Astrocyte (in vitro differentiated cells and primary cell): ENCODE results near the gene GAD2. TPM values are rescaled to one million over a fixed set of nuclear protein-coding genes. Genes with fewer than 3 reads are reported as not detected.

ENCODE experiments used
- DNase-seq: peaks from one replicate; pipeline ENCODE4 v3.0.0-alpha.2; 2010; ENCODE audit warnings: low read depth
- FAIRE-seq: peaks from 2 replicates; lab custom pipeline; 2011; peaks lifted over from hg19 to GRCh38; lab: Jason Lieb, UNC
- H2AFZ ChIP-seq: 2 replicates; pipeline ENCODE4 v1.6.0; 2012; ENCODE audit warnings: low read depth, low read length, inconsistent platforms
- H3K27ac ChIP-seq: 2 replicates; pipeline ENCODE4 v1.5.1; 2011; ENCODE audit warnings: low read depth, low read length, inconsistent platforms
- H3K27me3 ChIP-seq: 2 replicates; pipeline ENCODE4 v1.6.0; 2011; ENCODE audit warnings: low read length, inconsistent platforms; ENCODE audit not compliant: insufficient read depth
- H3K36me3 ChIP-seq: 2 replicates; pipeline ENCODE4 v1.5.1; 2011; ENCODE audit warnings: low read length, inconsistent platforms; ENCODE audit not compliant: insufficient read depth
- H3K4me1 ChIP-seq: 2 replicates; pipeline ENCODE4 v1.5.1; 2011; ENCODE audit warnings: low read length, inconsistent platforms; ENCODE audit not compliant: insufficient read depth
- H3K4me2 ChIP-seq: 2 replicates; pipeline ENCODE4 v1.6.0; 2012; ENCODE audit warnings: low read length, inconsistent platforms
- H3K4me3 ChIP-seq: 2 replicates; pipeline ENCODE4 v1.5.1; 2011; ENCODE audit warnings: low read depth, mild to moderate bottlenecking, low read length, inconsistent platforms; ENCODE audit not compliant: insufficient read depth
- H3K79me2 ChIP-seq: 2 replicates; pipeline ENCODE4 v1.6.0; 2012; ENCODE audit warnings: mild to moderate bottlenecking, low read length, inconsistent platforms; ENCODE audit not compliant: insufficient read depth
- H3K9ac ChIP-seq: 2 replicates; pipeline ENCODE4 v1.6.0; 2012; ENCODE audit warnings: mild to moderate bottlenecking, low read length, inconsistent platforms
- H3K9me3 ChIP-seq: 2 replicates; pipeline ENCODE4 v1.5.1; 2012; ENCODE audit warnings: low read depth, mild to moderate bottlenecking, low read length, inconsistent platforms; ENCODE audit not compliant: insufficient read depth
- H4K20me1 ChIP-seq: 2 replicates; pipeline ENCODE4 v1.6.0; 2012; ENCODE audit warnings: low read length, inconsistent platforms; ENCODE audit not compliant: insufficient read depth
- H3K27ac Mint-ChIP-seq: one replicate; pipeline ENCODE4 v1.8.0; 2021; ENCODE audit warnings: mild to moderate bottlenecking, mixed read lengths; ENCODE audit not compliant: unreplicated experiment
- H3K27me3 Mint-ChIP-seq: one replicate; pipeline ENCODE4 v1.8.0; 2021; ENCODE audit warnings: low read depth, mixed read lengths; ENCODE audit not compliant: unreplicated experiment
- H3K36me3 Mint-ChIP-seq: one replicate; pipeline ENCODE4 v1.8.0; 2021; ENCODE audit warnings: low read depth, mixed read lengths; ENCODE audit not compliant: unreplicated experiment
- H3K4me1 Mint-ChIP-seq: one replicate; pipeline ENCODE4 v1.8.0; 2021; ENCODE audit warnings: low read depth, mixed read lengths; ENCODE audit not compliant: unreplicated experiment
- H3K4me3 Mint-ChIP-seq: one replicate; pipeline ENCODE4 v1.8.0; 2021; ENCODE audit warnings: mild to moderate bottlenecking, moderate library complexity, mixed read lengths; ENCODE audit not compliant: unreplicated experiment
- H3K9me3 Mint-ChIP-seq: one replicate; pipeline ENCODE4 v1.8.0; 2021; ENCODE audit warnings: mild to moderate bottlenecking, mixed read lengths; ENCODE audit not compliant: unreplicated experiment
- CTCF ChIP-seq: IDR thresholded peaks from 2 replicates; pipeline ENCODE4 v1.5.1; 2011; ENCODE audit warnings: low read depth, mild to moderate bottlenecking, inconsistent platforms, low read length, moderate library complexity; ENCODE audit not compliant: insufficient read depth
- EZH2 ChIP-seq: IDR thresholded peaks from 2 replicates; pipeline ENCODE4 v1.6.1; 2012; ENCODE audit warnings: mild to moderate bottlenecking, low read length, inconsistent platforms; ENCODE audit not compliant: insufficient read depth
- total RNA-seq: library from RNA; stranded (reverse); gene quantifications from 2 replicates; pipeline ENCODE4 v1.2.1, GENCODE V29; 2021

GAD2 gene
- total RNA-seq, 1 donor from 2014 or later: not detected

GRCh38 chr10:26205223-26205622 is 11.4 kb upstream of the GAD2 start:
- TF ChIP-seq CTCF: no peak
- TF ChIP-seq EZH2: no peak
- no peak overlapping the region for H3K9ac ChIP-seq
- no peak overlapping the region for H2AFZ ChIP-seq
- H3K27me3 ChIP-seq: no peaks in the 10 kb centered on the region
- no peaks in the 10 kb centered on the region for H3K4me1 ChIP-seq
- H3K36me3 ChIP-seq: no peaks in the 10 kb centered on the region
- Mint-ChIP-seq H3K4me1 (no peaks in the 10 kb centered on the region), H3K9me3 (no peaks in the 10 kb centered on the region), H3K27ac (no peak overlapping the region), H3K36me3 (no peaks in the 10 kb centered on the region), H3K4me3 (no peak overlapping the region), H3K27me3 (peaks cover 9% of the 10 kb centered on the region)
- no peaks in the 10 kb centered on the region for H3K79me2 ChIP-seq
- no peaks in the 10 kb centered on the region for H3K9me3 ChIP-seq
- H3K4me2 ChIP-seq: no peak overlapping the region
- no peaks in the 10 kb centered on the region for H4K20me1 ChIP-seq
- DNase-seq (no peak), FAIRE-seq (no peak)
- no peak overlapping the region for H3K4me3 ChIP-seq
- no peak overlapping the region for H3K27ac ChIP-seq

GRCh38 chr10:26211781-26212444 is 4.7 kb upstream of the GAD2 start:
- no peak overlapping the region for H3K4me2 ChIP-seq
- FAIRE-seq: no peak

More at GRCh38 chr10:26211781-26212444, 4.7 kb upstream of the GAD2 start:
- H2AFZ ChIP-seq: no peak overlapping the region
- H3K36me3 Mint-ChIP-seq: no peaks in the 10 kb centered on the region
- H3K4me3 ChIP-seq: no peak overlapping the region
- DNase-seq: no peak
- H3K9me3 ChIP-seq: no peaks in the 10 kb centered on the region
- H3K4me1 ChIP-seq: peaks cover 6% of the 10 kb centered on the region
- H3K4me1 Mint-ChIP-seq: no peaks in the 10 kb centered on the region
- no peak overlapping the region for H3K4me3 Mint-ChIP-seq
- H3K79me2 ChIP-seq: no peaks in the 10 kb centered on the region
- peaks cover 1% of the 10 kb centered on the region for H4K20me1 ChIP-seq
- no peaks in the 10 kb centered on the region for H3K36me3 ChIP-seq
- H3K27me3 Mint-ChIP-seq: peaks cover 52% of the 10 kb centered on the region
- no peak overlapping the region for H3K27ac ChIP-seq
- peaks cover 6% of the 10 kb centered on the region for H3K9me3 Mint-ChIP-seq
- no peak for TF ChIP-seq CTCF
- no peak for TF ChIP-seq EZH2
- no peak overlapping the region for H3K9ac ChIP-seq
- peaks cover 54% of the 10 kb centered on the region for H3K27me3 ChIP-seq
- H3K27ac Mint-ChIP-seq: no peak overlapping the region
